Upper lobe of left lung (tissue), 4 donors: ENCODE measurements around the gene NKG7.

Experiments
- EP300 ChIP-seq, 4 donors: sonication (generic); formaldehyde crosslinking; IDR thresholded peaks; one replicate each; pipeline ENCODE4 v1.5.1; 2017; ENCODE audit warnings: antibody characterized with exemption in 4 of 4, control low read depth in 2 of 4
- POLR2A ChIP-seq, 4 donors: fragments of 450-650 bp; IDR thresholded peaks; one replicate each; pipeline ENCODE4 v1.5.1; 2016 to 2017; ENCODE audit warnings: antibody characterized with exemption in 4 of 4, mild to moderate bottlenecking in 2 of 4

- no peak for TF ChIP-seq EP300 (IDR thresholded peaks at IDR 0.05)
- no peak for TF ChIP-seq POLR2A (IDR thresholded peaks at IDR 0.05)
Observed at GRCh38 chr19:51325161-51325976, 47.1 kb downstream of the NKG7 start.
